GM19452 (cell line): ENCODE data around the gene ANO7.
"Not testable (repeated sequence)": the region's sequence is repeated elsewhere in the genome, so short reads cannot be mapped to it uniquely, and the experiment has no call there.

ENCODE experiments used
- ATAC-seq: cut with Tn5 transposase; IDR thresholded peaks from one replicate; pipeline ENCODE4 v1.9.1; 2021; ENCODE audit not compliant: unreplicated experiment

ANO7 gene

GRCh38 chr2:241189093-241189855, 797 bp downstream of the ANO7 start:
- ATAC-seq, result no peak

- ATAC-seq, result no peak
These were observed 1.4 kb downstream of the ANO7 start for GRCh38 chr2:241189856-241190201.

GRCh38 chr2:241190291-241190981, 2.0 kb downstream of the ANO7 start:
- no peak for ATAC-seq

GRCh38 chr2:241191081-241191480, 2.6 kb downstream of the ANO7 start:
- no peak for ATAC-seq

- ATAC-seq, result no peak
These were observed 4.8 kb downstream of the ANO7 start for GRCh38 chr2:241193271-241193670.

- ATAC-seq, result no peak
These were observed 6.3 kb downstream of the ANO7 start for GRCh38 chr2:241194811-241195210.

- no peak for ATAC-seq
These were observed 7.1 kb downstream of the ANO7 start for GRCh38 chr2:241195506-241196130.

GRCh38 chr2:241197246-241197645, 8.8 kb downstream of the ANO7 start:
- not testable (repeated sequence) for ATAC-seq

GRCh38 chr2:241197947-241198346, 9.5 kb downstream of the ANO7 start:
- ATAC-seq, result no peak

- ATAC-seq, result no peak
These were observed 10.2 kb downstream of the ANO7 start for GRCh38 chr2:241198381-241199279.

- no peak for ATAC-seq
These were observed 10.8 kb downstream of the ANO7 start for GRCh38 chr2:241199286-241199685.

- ATAC-seq, result no peak
These were observed 11.7 kb downstream of the ANO7 start for GRCh38 chr2:241199897-241200821.

- no peak for ATAC-seq
These were observed 12.4 kb downstream of the ANO7 start for GRCh38 chr2:241200822-241201395.

- ATAC-seq, result no peak
These were observed 13.2 kb downstream of the ANO7 start for GRCh38 chr2:241201445-241202267.

- ATAC-seq, result no peak
These were observed 13.8 kb downstream of the ANO7 start for GRCh38 chr2:241202268-241202585.

- ATAC-seq, result no peak
These were observed 14.2 kb downstream of the ANO7 start for GRCh38 chr2:241202681-241203080.

GRCh38 chr2:241203218-241204009, 14.9 kb downstream of the ANO7 start:
- no peak for ATAC-seq

- no peak for ATAC-seq
These were observed 15.5 kb downstream of the ANO7 start for GRCh38 chr2:241204010-241204384.
